Omental fat pad (tissue), 4 donors: ENCODE results near the gene TBC1D9B. TPM values are rescaled to one million over a fixed set of nuclear protein-coding genes. Genes with fewer than 3 reads are reported as not detected.

ENCODE experiments used
- ATAC-seq: fragments of 150-250 bp; one replicate; pipeline ENCODE4 v1.9.1; 2016; ENCODE audit warnings: mild to moderate bottlenecking, moderate library complexity; ENCODE audit not compliant: low FRiP score
- DNase-seq: peaks from one replicate; pipeline ENCODE4 v3.0.0-alpha.2; 2019; ENCODE audit warnings: low spot score
- CTCF ChIP-seq, 3 donors: fragments of 450-650 bp; IDR thresholded peaks; one replicate each; pipeline ENCODE4 v1.5.1; 2016 to 2017; ENCODE audit warnings: antibody characterized with exemption in 3 of 3, mild to moderate bottlenecking in 3 of 3, moderate library complexity in 2 of 3
- small RNA-seq: library from RNA; depleted of rRNA; stranded (forward); fragments of <200 nt; gene quantifications from one replicate; pipeline ENCODE3, GENCODE V24; 2016
- total RNA-seq, 4 donors: library from RNA; depleted of rRNA; stranded (reverse); fragments of >200 nt; gene quantifications; one replicate each; pipeline ENCODE4 v1.1.0, GENCODE V29; 2016

The TBC1D9B gene
- total RNA-seq, 4 donors from 2014 or later, result 85.4 to 114 (median 97.0) TPM

- no peak for TF ChIP-seq CTCF (IDR thresholded peaks at IDR 0.05)
- DNase-seq (no peak), ATAC-seq (no peak)
Observed at GRCh38 chr5:179812997-179813607, 94.6 kb downstream of the TBC1D9B start.

- DNase-seq, result no peak
- no peak for TF ChIP-seq CTCF (IDR thresholded peaks at IDR 0.05)
- ATAC-seq, result no peak
Observed at GRCh38 chr5:179812135-179812825, 95.4 kb downstream of the TBC1D9B start.

Small RNA genes lying within 50 kb of the gene (small RNA-seq; reads per million reads assigned to genes)
- not detected for gene RF00019

Other genes starting within 250 kb of the TBC1D9B start
- not detected for gene CBY3, start 226.9 kb downstream of the TBC1D9B start, total RNA-seq
- 100 to 1,000 TPM; 269 to 487 (median 358) TPM for gene CANX, start 208.9 kb downstream of the TBC1D9B start, total RNA-seq
- 10 to 100 TPM; 12.6 to 28.1 (median 21.1) TPM for gene MAML1, start 175.1 kb downstream of the TBC1D9B start, total RNA-seq
- 10 to 100 TPM in 2 of 4 donors, 1 to 10 TPM in 2; 7.1 to 15.1 (median 12.0) TPM for gene LTC4S, start 113.9 kb downstream of the TBC1D9B start, total RNA-seq
- 10 to 100 TPM; 67.6 to 90.1 (median 73.9) TPM for gene MGAT4B, start 101.0 kb downstream of the TBC1D9B start, total RNA-seq
- gene SQSTM1, start 87.0 kb downstream of the TBC1D9B start, total RNA-seq, result 100 to 1,000 TPM; 400 to 762 (median 566) TPM
- 10 to 100 TPM; 15.3 to 26.8 (median 17.7) TPM for gene MRNIP, start 49.1 kb downstream of the TBC1D9B start, total RNA-seq
- 100 to 1,000 TPM; 150 to 170 (median 167) TPM for gene RNF130, start 163.9 kb upstream of the TBC1D9B start, total RNA-seq